Type B pancreatic cell (in vitro differentiated cells): Measurements from ENCODE around the gene MAP3K10. TPM values are rescaled to one million over a fixed set of nuclear protein-coding genes. Genes with fewer than 3 reads are reported as not detected.

ENCODE experiments used
- DNase-seq: peaks from one replicate; pipeline ENCODE4 v3.0.0; 2021; ENCODE audit warnings: mixed read lengths; ENCODE audit not compliant: unreplicated experiment; ENCODE audit errors: extremely low spot score
- H3K27ac Mint-ChIP-seq: 2 replicates; pipeline ENCODE4 v1.8.0; 2021; ENCODE audit warnings: mild to moderate bottlenecking, mixed read lengths
- H3K27me3 Mint-ChIP-seq: 2 replicates; pipeline ENCODE4 v1.8.0; 2021; ENCODE audit warnings: mixed read lengths
- H3K36me3 Mint-ChIP-seq: 2 replicates; pipeline ENCODE4 v1.8.0; 2021; ENCODE audit warnings: mixed read lengths
- H3K4me1 Mint-ChIP-seq: one replicate; pipeline ENCODE4 v1.8.0; 2021; ENCODE audit warnings: mixed read lengths; ENCODE audit not compliant: unreplicated experiment
- H3K4me3 Mint-ChIP-seq: 2 replicates; pipeline ENCODE4 v1.8.0; 2021; ENCODE audit warnings: mild to moderate bottlenecking, mixed read lengths
- H3K9me3 Mint-ChIP-seq: 2 replicates; pipeline ENCODE4 v1.8.0; 2021; ENCODE audit warnings: mixed read lengths
- total RNA-seq: library from RNA; stranded (reverse); gene quantifications from 2 replicates; pipeline ENCODE4 v1.2.1, GENCODE V29; 2021; ENCODE audit warnings: low replicate concordance
- TF ChIP-seq, protein P1 (sequence below): fragments of 200-600 bp; sonication (generic); conservative IDR thresholded peaks from 2 replicates; pipeline ENCODE4 v1.5.0; 2021; ENCODE audit warnings: antibody characterized with exemption, mild to moderate bottlenecking

The MAP3K10 gene
- total RNA-seq, 1 donor from 2014 or later = 23.4 TPM

- no peaks in the 10 kb centered on the region for H3K4me1 Mint-ChIP-seq
Measured at GRCh38 chr19:40238775-40239174, 47.5 kb downstream of the MAP3K10 start.

GRCh38 chr19:40239415-40240226 lies 48.4 kb downstream of the MAP3K10 start:
- Mint-ChIP-seq H3K36me3 (peaks cover 7% of the 10 kb centered on the region), H3K4me3 (no peak overlapping the region), H3K27ac (no peak overlapping the region), H3K4me1 (peaks cover 5% of the 10 kb centered on the region), H3K27me3 (no peaks in the 10 kb centered on the region), H3K9me3 (no peaks in the 10 kb centered on the region)
- no peak for DNase-seq
- TF ChIP-seq, protein P1, sequence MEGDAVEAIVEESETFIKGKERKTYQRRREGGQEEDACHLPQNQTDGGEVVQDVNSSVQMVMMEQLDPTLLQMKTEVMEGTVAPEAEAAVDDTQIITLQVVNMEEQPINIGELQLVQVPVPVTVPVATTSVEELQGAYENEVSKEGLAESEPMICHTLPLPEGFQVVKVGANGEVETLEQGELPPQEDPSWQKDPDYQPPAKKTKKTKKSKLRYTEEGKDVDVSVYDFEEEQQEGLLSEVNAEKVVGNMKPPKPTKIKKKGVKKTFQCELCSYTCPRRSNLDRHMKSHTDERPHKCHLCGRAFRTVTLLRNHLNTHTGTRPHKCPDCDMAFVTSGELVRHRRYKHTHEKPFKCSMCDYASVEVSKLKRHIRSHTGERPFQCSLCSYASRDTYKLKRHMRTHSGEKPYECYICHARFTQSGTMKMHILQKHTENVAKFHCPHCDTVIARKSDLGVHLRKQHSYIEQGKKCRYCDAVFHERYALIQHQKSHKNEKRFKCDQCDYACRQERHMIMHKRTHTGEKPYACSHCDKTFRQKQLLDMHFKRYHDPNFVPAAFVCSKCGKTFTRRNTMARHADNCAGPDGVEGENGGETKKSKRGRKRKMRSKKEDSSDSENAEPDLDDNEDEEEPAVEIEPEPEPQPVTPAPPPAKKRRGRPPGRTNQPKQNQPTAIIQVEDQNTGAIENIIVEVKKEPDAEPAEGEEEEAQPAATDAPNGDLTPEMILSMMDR = no peak

More at GRCh38 chr19:40238775-40239174, 47.5 kb downstream of the MAP3K10 start:
- Mint-ChIP-seq H3K27me3 (no peaks in the 10 kb centered on the region), H3K4me3 (no peak overlapping the region), H3K27ac (no peak overlapping the region), H3K9me3 (no peaks in the 10 kb centered on the region), H3K36me3 (peaks cover 7% of the 10 kb centered on the region)
- no peak for DNase-seq
- TF ChIP-seq, protein P1 = no peak

- Mint-ChIP-seq H3K36me3 (peaks cover 7% of the 10 kb centered on the region), H3K9me3 (no peaks in the 10 kb centered on the region), H3K27me3 (no peaks in the 10 kb centered on the region), H3K4me3 (no peak overlapping the region), H3K4me1 (peaks cover 12% of the 10 kb centered on the region), H3K27ac (no peak overlapping the region)
- TF ChIP-seq, protein P1 = no peak
- no peak for DNase-seq
Measured at GRCh38 chr19:40240332-40240731, 49.1 kb downstream of the MAP3K10 start.

GRCh38 chr19:40241125-40241808 lies 50.0 kb downstream of the MAP3K10 start:
- H3K4me1 Mint-ChIP-seq = peaks cover 13% of the 10 kb centered on the region
- H3K36me3 Mint-ChIP-seq = peaks cover 7% of the 10 kb centered on the region
- H3K4me3 Mint-ChIP-seq = no peak overlapping the region
- H3K27ac Mint-ChIP-seq = no peak overlapping the region
- DNase-seq = no peak
- no peaks in the 10 kb centered on the region for H3K27me3 Mint-ChIP-seq
- TF ChIP-seq, protein P1 = no peak
- no peaks in the 10 kb centered on the region for H3K9me3 Mint-ChIP-seq

GRCh38 chr19:40241809-40242384 lies 50.7 kb downstream of the MAP3K10 start:
- Mint-ChIP-seq H3K27me3 (no peaks in the 10 kb centered on the region), H3K4me3 (no peak overlapping the region), H3K36me3 (peaks cover 6% of the 10 kb centered on the region), H3K4me1 (peaks cover 13% of the 10 kb centered on the region), H3K9me3 (no peaks in the 10 kb centered on the region), H3K27ac (no peak overlapping the region)
- TF ChIP-seq, protein P1 = no peak
- DNase-seq = no peak
